Measurements from ENCODE around the gene KIRREL2. TPM values are rescaled to one million over a fixed set of nuclear protein-coding genes. Genes with fewer than 3 reads are reported as not detected.

KIRREL2 gene
- not detected for total RNA-seq

- TF ChIP-seq POLR2A (IDR thresholded peaks at IDR 0.05) (no peak), POLR2AphosphoS5 (IDR thresholded peaks at IDR 0.05; ENCODE audit: insufficient read depth in 1 of 2, low read depth in 1 of 2) (no peak)
- TF ChIP-seq, protein P1, sequence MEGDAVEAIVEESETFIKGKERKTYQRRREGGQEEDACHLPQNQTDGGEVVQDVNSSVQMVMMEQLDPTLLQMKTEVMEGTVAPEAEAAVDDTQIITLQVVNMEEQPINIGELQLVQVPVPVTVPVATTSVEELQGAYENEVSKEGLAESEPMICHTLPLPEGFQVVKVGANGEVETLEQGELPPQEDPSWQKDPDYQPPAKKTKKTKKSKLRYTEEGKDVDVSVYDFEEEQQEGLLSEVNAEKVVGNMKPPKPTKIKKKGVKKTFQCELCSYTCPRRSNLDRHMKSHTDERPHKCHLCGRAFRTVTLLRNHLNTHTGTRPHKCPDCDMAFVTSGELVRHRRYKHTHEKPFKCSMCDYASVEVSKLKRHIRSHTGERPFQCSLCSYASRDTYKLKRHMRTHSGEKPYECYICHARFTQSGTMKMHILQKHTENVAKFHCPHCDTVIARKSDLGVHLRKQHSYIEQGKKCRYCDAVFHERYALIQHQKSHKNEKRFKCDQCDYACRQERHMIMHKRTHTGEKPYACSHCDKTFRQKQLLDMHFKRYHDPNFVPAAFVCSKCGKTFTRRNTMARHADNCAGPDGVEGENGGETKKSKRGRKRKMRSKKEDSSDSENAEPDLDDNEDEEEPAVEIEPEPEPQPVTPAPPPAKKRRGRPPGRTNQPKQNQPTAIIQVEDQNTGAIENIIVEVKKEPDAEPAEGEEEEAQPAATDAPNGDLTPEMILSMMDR (IDR thresholded peaks at IDR 0.05): no peak
Measured at GRCh38 chr19:35856546-35857149, at the start of gene KIRREL2. KIRREL2 (plus strand) TSS chr19:35856911; CDS start chr19:35857120, 209 bp downstream.

DNA sequence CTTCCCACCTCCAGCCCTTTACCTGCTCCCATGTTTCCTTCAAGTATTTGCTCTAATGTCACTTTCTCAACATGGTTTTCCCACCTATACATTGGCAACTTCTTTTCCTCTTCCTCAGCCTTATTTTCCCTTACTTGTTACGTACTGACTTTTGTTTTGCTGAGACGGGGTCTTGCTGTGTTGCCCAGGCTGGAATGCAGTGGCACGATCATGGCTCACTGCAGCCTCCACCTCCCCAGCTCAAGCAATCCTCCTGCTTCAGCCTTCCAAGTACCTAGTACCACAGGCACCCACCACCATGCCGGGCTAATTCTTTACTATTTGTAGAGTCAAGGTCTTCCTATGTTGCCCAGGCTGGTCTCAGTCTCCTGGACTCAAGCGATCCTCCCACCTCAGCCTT is 49.1 kb upstream of the KIRREL2 start:
- DNase-seq (ENCODE audit: extremely low spot score in 2 of 2): no peak
- Histone ChIP-seq H3K27ac (no peak overlapping the region), H3K4me3 (no peak overlapping the region), H3K27me3 (no peaks in the 10 kb centered on the region), H3K36me3 (no peaks in the 10 kb centered on the region), H3K4me1 (no peaks in the 10 kb centered on the region), H3K9me3 (no peaks in the 10 kb centered on the region)
- TF ChIP-seq POLR2AphosphoS5 (IDR thresholded peaks at IDR 0.05; ENCODE audit: insufficient read depth in 1 of 2, low read depth in 1 of 2) (no peak), POLR2A (IDR thresholded peaks at IDR 0.05) (no peak)
- TF ChIP-seq, protein P1 (IDR thresholded peaks at IDR 0.05): no peak
- intact Hi-C loops (cut with DNase I): no loop called here

More at GRCh38 chr19:35856546-35857149, at the start of gene KIRREL2:
- Histone ChIP-seq H3K27ac (no peak within 1 kb of the TSS), H3K4me3 (peak within 1 kb of the TSS; percentile 30 to 41), H3K9me3 (no peaks in the 10 kb centered on the region), H3K27me3 (peaks cover 10% of the 10 kb centered on the region), H3K4me1 (peaks cover 15% of the 10 kb centered on the region), H3K36me3 (no peaks in the 10 kb centered on the region)
- DNase-seq (ENCODE audit: extremely low spot score in 2 of 2): no peak
- intact Hi-C loops (cut with DNase I): no loop called here

GRCh38 chr19:35811317-35812219 is 45.1 kb upstream of the KIRREL2 start:
- Histone ChIP-seq H3K36me3 (no peaks in the 10 kb centered on the region), H3K4me1 (no peaks in the 10 kb centered on the region), H3K9me3 (no peaks in the 10 kb centered on the region), H3K4me3 (no peak overlapping the region), H3K27me3 (no peaks in the 10 kb centered on the region), H3K27ac (no peak overlapping the region)
- intact Hi-C loops (cut with DNase I): no loop called here
- DNase-seq (ENCODE audit: extremely low spot score in 2 of 2): no peak
- TF ChIP-seq POLR2AphosphoS5 (IDR thresholded peaks at IDR 0.05; ENCODE audit: insufficient read depth in 1 of 2, low read depth in 1 of 2) (no peak), POLR2A (IDR thresholded peaks at IDR 0.05) (no peak)
- TF ChIP-seq, protein P1 (IDR thresholded peaks at IDR 0.05): no peak

- no peak within 1 kb of the TSS for H3K4me3 ChIP-seq
- DNase-seq (ENCODE audit: extremely low spot score in 2 of 2): no peak
- no peak for TF ChIP-seq POLR2A (IDR thresholded peaks at IDR 0.05)
- TF ChIP-seq POLR2AphosphoS5 (IDR thresholded peaks at IDR 0.05; ENCODE audit: insufficient read depth in 1 of 2, low read depth in 1 of 2): no peak
- TF ChIP-seq, protein P1 (IDR thresholded peaks at IDR 0.05): no peak
- H3K27me3 ChIP-seq: no peaks in the 10 kb centered on the region
- H3K9me3 ChIP-seq: no peaks in the 10 kb centered on the region
- no peaks in the 10 kb centered on the region for H3K4me1 ChIP-seq
- H3K36me3 ChIP-seq: no peaks in the 10 kb centered on the region
- intact Hi-C loops (cut with DNase I): no loop called here
- H3K27ac ChIP-seq: no peak within 1 kb of the TSS
Measured at GRCh38 chr19:35812220-35813042, 44.3 kb upstream of the KIRREL2 start, which contains the start of gene PRODH2. PRODH2 (minus strand) TSS chr19:35812845; CDS start chr19:35812805, 40 bp downstream.

Measured in vagina (tissue), 2 donors.